ENCODE data around the gene TAGLN.
A peak's percentile ranks its signal among the peaks of the same experiment; 100 is the strongest.

Gene TAGLN

DNA sequence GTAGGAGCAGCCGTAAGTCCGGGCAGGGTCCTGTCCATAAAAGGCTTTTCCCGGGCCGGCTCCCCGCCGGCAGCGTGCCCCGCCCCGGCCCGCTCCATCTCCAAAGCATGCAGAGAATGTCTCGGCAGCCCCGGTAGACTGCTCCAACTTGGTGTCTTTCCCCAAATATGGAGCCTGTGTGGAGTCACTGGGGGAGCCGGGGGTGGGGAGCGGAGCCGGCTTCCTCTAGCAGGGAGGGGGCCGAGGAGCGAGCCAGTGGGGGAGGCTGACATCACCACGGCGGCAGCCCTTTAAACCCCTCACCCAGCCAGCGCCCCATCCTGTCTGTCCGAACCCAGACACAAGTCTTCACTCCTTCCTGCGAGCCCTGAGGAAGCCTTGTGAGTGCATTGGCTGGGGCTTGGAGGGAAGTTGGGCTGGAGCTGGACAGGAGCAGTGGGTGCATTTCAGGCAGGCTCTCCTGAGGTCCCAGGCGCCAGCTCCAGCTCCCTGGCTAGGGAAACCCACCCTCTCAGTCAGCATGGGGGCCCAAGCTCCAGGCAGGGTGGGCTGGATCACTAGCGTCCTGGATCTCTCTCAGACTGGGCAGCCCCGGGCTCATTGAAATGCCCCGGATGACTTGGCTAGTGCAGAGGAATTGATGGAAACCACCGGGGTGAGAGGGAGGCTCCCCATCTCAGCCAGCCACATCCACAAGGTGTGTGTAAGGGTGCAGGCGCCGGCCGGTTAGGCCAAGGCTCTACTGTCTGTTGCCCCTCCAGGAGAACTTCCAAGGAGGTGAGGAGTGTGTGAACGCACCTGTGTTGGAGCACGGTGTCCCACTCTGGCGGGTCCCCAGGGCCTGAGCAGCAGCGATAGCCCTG is at the start of gene TAGLN:
TAGLN (plus strand) TSS at position 318 of the 863 bp plus-strand sequence. CDS start 3,644 bp downstream, outside the sequence.
- peak; percentile 99 for DNase-seq

DNA sequence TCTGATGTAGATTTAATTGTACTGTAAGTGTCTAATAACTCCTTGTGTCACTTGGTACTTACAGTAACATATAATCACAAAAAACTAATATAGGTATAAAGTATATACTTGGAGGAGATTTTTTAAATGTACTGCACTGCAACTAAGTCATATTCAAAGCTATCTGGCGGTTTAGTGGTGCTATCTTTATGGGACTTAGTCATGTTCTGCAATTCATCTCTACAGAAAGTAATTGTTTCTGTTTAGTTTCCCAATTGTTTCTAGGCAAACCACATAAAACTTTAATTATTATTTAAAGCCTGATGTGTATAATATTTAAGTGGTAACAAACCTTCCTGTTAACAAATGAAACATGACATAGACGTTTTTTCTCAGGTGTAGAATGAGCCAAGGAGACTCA is 47.1 kb upstream of the TAGLN start:
- DNase-seq, result no peak

- no peak for DNase-seq
These were observed 44.7 kb upstream of the TAGLN start for GRCh38 chr11:117154468-117154867.

DNA sequence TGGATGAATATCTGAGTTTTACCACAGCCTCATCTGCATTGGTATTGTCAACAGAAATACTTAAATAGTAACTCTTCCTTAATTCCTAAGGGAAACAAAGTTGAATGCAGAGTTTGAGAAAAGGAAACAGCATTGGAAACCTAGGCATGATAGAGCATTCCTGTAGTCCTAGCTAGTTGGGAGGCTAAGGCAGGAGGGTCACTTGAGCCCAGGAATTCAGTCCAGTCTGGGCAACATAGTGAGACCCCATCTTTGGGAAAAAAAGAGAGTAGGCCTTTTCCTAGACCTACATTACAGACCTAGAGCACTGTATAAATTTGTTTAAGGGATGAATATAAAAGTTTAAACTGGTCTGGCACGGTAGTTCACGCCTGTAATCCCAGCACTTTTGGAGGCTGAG is 41.7 kb upstream of the TAGLN start:
- no peak for DNase-seq

DNA sequence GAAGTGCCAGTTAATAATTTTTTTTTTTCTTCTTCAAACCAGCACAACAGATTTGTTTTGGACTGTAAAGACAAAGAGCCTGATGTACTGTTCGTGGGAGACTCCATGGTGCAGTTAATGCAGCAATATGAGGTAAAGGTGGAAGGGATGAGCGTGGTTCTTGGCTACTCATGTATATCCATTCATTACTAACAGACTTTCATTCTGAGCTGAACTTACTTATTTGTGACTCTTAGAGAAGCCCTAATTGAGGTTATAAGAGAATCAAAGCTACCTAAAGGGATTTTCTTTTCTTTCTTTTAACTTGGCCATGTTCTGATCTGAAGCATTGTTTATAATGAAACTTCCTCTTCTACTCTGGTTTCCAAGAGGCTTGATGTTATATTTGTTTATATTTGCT is 39.3 kb upstream of the TAGLN start:
- no peak for DNase-seq

- no peak for DNase-seq
These were observed 38.3 kb upstream of the TAGLN start for GRCh38 chr11:117160826-117161225.

DNA sequence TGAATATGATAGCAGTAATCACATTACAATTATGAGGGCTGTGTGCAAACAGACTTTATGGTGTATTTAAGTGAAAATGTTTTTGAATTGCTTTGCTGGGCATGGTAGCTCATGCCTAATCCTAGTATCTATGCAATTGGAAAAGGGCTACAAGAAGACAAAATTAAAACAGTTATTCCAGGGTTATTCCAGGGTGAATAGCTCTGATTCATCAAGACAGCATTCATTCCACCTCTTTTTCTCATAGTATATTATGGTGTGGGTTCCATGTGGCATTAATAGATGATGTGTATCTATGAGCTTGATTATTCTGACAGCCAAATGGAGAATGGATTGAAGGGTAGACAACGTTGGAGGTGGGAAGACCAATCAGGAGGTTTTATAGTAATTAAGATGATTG is 32.7 kb upstream of the TAGLN start:
- DNase-seq, result peak; percentile 32

DNA sequence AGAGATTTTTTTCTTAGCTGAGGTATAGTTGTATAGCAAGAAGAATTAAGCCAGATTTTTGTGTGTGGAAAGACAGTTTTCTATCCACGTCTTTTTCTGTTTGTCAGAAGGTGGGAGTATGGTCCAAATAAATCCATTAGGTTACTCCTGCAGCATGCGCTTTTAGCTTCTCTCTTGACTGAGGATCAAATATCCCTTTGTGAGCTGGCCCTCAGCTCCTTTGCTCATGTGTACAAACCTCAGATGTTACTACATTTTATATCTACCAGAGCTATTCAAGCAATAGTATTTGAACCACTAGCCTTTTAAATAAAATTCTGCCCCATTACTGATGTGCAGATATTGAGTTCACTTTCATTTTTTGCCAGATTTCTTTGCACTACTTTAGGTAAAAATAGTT is 29.4 kb upstream of the TAGLN start:
- DNase-seq, result no peak

DNA sequence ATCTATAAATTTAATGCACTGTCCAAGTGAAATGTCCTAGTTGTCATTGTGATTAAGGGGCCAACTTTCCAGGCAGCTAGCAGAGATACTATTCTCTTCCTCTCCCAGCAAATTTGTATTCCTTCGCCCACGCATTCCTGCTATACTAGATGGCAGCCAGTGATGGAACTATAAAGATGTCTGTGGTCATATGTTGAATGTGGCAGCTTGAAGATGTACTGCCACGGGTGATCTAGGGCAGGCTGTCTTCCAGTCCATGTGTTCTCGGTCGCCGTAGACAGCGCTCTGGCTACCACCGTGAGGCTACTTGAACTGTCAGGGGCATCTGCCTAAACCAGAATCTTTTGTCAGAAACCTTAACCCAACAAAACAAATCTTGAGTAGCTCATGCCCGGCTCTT is 29.0 kb upstream of the TAGLN start:
- DNase-seq, result no peak

GRCh38 chr11:117171007-117171403 is 28.2 kb upstream of the TAGLN start:
- no peak for DNase-seq

DNA sequence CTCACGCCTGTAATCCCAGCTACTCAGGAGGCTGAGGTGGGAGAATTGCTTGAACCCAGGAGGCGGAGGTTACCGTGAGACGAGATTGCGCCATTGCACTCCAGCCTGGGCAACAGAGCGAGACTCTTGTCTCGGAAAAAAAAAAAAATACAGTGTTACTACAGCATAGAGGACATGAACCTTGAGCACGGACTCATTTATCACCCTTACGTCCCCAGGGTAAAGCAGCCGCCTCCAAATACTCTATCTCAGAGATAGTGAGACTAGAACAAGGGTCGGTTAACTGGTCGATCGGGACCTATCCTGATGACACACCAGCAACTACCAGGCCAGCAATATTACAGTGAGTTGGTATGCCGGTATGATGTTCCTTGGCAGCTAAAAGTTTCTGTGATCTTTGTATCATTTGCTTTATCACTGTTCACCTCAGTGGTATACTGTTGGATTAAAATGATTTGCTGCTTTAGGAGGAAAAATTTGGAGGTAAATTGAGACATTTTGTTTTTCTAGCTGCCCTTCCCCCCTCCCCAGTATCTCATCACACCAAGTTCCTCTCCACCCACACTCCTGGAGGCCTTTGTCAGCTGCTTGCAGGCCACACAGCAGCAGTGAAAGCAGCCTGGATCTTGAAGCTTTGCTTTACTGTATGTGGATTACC is 27.6 kb upstream of the TAGLN start:
- DNase-seq, result no peak

DNA sequence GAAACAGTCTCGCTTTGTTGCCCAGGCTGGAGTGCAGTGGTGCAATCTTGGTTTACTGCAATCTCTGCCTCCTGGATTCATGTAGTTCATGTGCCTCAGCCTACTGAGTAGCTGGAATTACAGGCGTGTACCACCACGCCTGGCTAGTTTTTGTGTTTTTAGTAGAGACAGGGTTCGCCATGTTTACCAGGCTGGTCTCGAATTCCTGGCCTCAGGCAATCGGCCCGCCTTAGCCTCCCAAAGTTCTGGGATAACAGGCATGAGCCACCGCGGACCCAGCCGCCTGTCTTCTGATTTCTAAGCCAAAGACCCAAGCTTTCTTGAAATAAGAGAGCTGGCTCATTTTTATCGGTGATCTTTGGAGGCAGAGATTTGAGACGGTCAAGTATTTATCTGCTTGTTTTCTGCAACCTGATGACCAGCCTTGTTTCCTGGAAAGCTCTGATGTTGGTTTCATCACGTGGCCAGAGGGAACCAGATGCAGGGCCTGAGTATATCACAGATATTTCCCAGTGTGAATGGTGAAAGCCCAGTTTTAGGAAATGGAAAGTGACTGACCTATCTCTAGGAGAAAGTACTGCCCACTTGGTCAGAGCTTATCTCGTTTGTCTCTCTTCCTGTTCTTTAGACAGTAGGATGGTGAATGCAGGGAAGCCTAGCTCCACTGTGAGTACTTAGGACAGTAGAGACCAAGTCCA is 26.3 kb upstream of the TAGLN start:
- no peak for DNase-seq

GRCh38 chr11:117175104-117175503 is 24.1 kb upstream of the TAGLN start:
- DNase-seq, result no peak

DNA sequence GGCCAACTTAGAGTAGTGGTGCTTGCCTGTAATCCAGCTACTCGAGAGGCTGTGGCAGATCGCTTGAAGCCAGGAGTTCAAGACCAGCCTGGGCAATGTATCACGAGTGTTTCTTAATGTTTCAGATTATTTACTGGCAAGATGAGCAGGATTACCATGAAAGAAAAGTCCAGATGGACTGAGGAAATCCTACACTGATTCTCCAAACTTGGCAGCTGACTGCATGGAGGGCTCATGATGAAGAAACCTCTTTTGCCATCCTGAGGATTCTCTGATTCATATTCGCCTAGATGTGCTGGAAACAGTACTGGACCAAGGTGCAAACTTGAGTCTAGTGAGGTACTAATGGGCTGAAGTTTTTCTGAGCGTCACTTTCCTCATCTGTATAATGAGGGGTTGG is 23.4 kb upstream of the TAGLN start:
- DNase-seq, result no peak

GRCh38 chr11:117176186-117176585 is 23.0 kb upstream of the TAGLN start:
- no peak for DNase-seq

- DNase-seq, result no peak
These were observed 21.5 kb upstream of the TAGLN start for GRCh38 chr11:117177534-117178209.

GRCh38 chr11:117178210-117179034 is 20.7 kb upstream of the TAGLN start, which contains the start of gene SIDT2:
Gene SIDT2 (plus strand): TSS chr11:117178743. CDS start chr11:117179264, 521 bp downstream.
- peak; percentile 94 for DNase-seq

- peak; percentile 46 for DNase-seq
These were observed 19.8 kb upstream of the TAGLN start for GRCh38 chr11:117179048-117179999.

GRCh38 chr11:117180020-117180419 is 19.1 kb upstream of the TAGLN start:
- no peak for DNase-seq

GRCh38 chr11:117180661-117181585 is 18.2 kb upstream of the TAGLN start:
- DNase-seq, result peak; percentile 73

Data from fibroblast of skin of right biceps (primary cell).